Kidney (tissue), 14 donors: ENCODE results near the gene ISCU. TPM values are rescaled to one million over a fixed set of nuclear protein-coding genes. Genes with fewer than 3 reads are reported as not detected.

Experiments
- DNase-seq, 5 donors: peaks; one replicate each; pipeline ENCODE4 v3.0.0-alpha.2; 2013 to 2020
- FAIRE-seq: peaks from 2 replicates; lab custom pipeline; 2012; peaks lifted over from hg19 to GRCh38; lab: Jason Lieb, UNC
- H3K27ac ChIP-seq, 2 donors: one replicate each; pipeline ENCODE4 v1.7.0; 2013; ENCODE audit warnings: low read depth in 2 of 2, low read length in 2 of 2, inconsistent platforms in 1 of 2
- H3K27me3 ChIP-seq: one replicate; pipeline ENCODE4 v1.7.1; 2013; ENCODE audit warnings: low read length, inconsistent platforms; ENCODE audit not compliant: control insufficient read depth, insufficient read depth
- H3K36me3 ChIP-seq, 3 donors: one replicate each; pipeline versions ENCODE4 v1.7.0 to v1.7.1; 2013; ENCODE audit warnings: low read length in 3 of 3, control low read depth in 1 of 3, inconsistent platforms in 1 of 3; ENCODE audit not compliant: insufficient read depth in 3 of 3, control insufficient read depth in 2 of 3
- H3K4me1 ChIP-seq, 3 donors: one replicate each; pipeline versions ENCODE4 v1.7.0 to v1.7.1; 2013; ENCODE audit warnings: low read length in 3 of 3, inconsistent platforms in 1 of 3, low read depth in 1 of 3; ENCODE audit not compliant: control insufficient read depth in 2 of 3, insufficient read depth in 2 of 3
- H3K4me3 ChIP-seq, 3 donors: one replicate each; pipeline versions ENCODE4 v1.7.0 to v1.8.1; 2013; ENCODE audit warnings: low read length in 3 of 3, control low read depth in 1 of 3, inconsistent platforms in 1 of 3
- H3K9ac ChIP-seq, 3 donors: one replicate each; pipeline versions ENCODE4 v1.7.0 to v1.7.1; 2013; ENCODE audit warnings: low read length in 3 of 3, control low read depth in 1 of 3, inconsistent platforms in 1 of 3
- H3K9me3 ChIP-seq, 3 donors: one replicate each; pipeline versions ENCODE4 v1.7.0 to v1.7.1; 2013; ENCODE audit warnings: low read length in 3 of 3, control low read depth in 1 of 3, inconsistent platforms in 1 of 3; ENCODE audit not compliant: control insufficient read depth in 2 of 3, insufficient read depth in 1 of 3
- intact Hi-C: fragments of 100-400 bp; cut with DNase I; formaldehyde crosslinking; loops from one replicate; pipeline ENCODE4 v1.11.1; 2022
- polyA plus RNA-seq: library from polyadenylated mRNA; stranded (reverse); fragments of 350-450 nt; fragmentation: Illumina TruSeq; extraction: RNeasy Lipid Tissue Mini Kit (QIAGEN cat#74804); gene quantifications from one replicate; pipeline ENCODE4 v1.2.3, GENCODE V29; 2014; ENCODE audit warnings: low read depth, low replicate concordance; ENCODE audit not compliant: insufficient read depth
- total RNA-seq: library from RNA; stranded (reverse); fragmentation: NEBNext Ultra II Directional; extraction: Animal tissue kit (Norgen Biotek cat#: 25700); gene quantifications from one replicate; pipeline ENCODE4 v1.2.1, GENCODE V29; 2021
- TF ChIP-seq, protein P1 (sequence below): IDR thresholded peaks from 3 replicates; pipeline ENCODE4 v1.5.1; 2012; ENCODE audit warnings: mild to moderate bottlenecking, moderate library complexity, borderline replicate concordance; ENCODE audit not compliant: insufficient read depth; ENCODE audit errors: extremely low read depth
- donor health status: control.
- donor health status: control.
- donor health status: control.
- donor health status: control.
- donor health status: control.
- donor health status: DM: yes; HTN: yes; CAD: no.
- donor health status: Normal renal cell carcinoma (clear cell type).

Gene ISCU
- total and polyA plus RNA-seq, 2 donors from 2014 or later, result 183 to 511 TPM

DNA sequence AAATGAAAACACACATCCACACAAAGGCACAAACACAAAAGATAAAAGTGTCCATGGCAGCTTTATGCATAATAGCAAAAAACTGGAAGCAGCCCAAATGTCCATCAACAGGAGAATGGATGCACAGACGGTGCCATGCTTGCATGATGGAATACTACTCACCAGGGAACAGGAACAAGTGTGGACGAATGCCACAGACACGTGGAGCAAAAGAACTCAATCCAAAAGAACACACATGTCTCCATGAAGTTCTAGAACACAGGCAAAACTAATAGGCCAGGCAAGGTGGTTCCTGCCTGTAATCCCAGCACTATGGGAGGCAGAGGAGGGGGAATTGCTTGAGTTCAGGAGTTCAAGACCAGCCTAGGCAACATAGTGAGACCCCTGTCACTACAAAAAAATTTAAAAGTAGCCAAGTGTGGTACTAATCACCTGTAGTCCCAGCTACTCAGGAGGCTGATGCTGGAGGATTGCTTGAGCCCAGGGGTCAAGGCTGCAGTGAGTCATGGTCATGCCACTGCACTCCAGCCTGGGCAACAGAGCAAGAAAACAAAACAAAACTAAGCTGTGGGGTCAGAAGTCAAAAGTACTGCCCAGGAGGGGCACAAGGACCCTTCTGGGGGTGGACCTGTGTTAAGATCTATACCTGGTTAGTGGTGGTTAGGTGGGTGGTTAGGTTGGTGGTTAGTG, 42.7 kb downstream of the ISCU start:
- H3K4me3 ChIP-seq, result no peak overlapping the region
- no peak overlapping the region for H3K27ac ChIP-seq
- no peaks in the 10 kb centered on the region for H3K4me1 ChIP-seq
- TF ChIP-seq, protein P1, sequence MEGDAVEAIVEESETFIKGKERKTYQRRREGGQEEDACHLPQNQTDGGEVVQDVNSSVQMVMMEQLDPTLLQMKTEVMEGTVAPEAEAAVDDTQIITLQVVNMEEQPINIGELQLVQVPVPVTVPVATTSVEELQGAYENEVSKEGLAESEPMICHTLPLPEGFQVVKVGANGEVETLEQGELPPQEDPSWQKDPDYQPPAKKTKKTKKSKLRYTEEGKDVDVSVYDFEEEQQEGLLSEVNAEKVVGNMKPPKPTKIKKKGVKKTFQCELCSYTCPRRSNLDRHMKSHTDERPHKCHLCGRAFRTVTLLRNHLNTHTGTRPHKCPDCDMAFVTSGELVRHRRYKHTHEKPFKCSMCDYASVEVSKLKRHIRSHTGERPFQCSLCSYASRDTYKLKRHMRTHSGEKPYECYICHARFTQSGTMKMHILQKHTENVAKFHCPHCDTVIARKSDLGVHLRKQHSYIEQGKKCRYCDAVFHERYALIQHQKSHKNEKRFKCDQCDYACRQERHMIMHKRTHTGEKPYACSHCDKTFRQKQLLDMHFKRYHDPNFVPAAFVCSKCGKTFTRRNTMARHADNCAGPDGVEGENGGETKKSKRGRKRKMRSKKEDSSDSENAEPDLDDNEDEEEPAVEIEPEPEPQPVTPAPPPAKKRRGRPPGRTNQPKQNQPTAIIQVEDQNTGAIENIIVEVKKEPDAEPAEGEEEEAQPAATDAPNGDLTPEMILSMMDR, result no peak
- H3K9ac ChIP-seq, result no peak overlapping the region
- intact Hi-C loops, result no loop called here
- H3K9me3 ChIP-seq, result no peaks in the 10 kb centered on the region
- no peaks in the 10 kb centered on the region for H3K36me3 ChIP-seq
- FAIRE-seq (no peak), DNase-seq (no peak)
- no peaks in the 10 kb centered on the region for H3K27me3 ChIP-seq

DNA sequence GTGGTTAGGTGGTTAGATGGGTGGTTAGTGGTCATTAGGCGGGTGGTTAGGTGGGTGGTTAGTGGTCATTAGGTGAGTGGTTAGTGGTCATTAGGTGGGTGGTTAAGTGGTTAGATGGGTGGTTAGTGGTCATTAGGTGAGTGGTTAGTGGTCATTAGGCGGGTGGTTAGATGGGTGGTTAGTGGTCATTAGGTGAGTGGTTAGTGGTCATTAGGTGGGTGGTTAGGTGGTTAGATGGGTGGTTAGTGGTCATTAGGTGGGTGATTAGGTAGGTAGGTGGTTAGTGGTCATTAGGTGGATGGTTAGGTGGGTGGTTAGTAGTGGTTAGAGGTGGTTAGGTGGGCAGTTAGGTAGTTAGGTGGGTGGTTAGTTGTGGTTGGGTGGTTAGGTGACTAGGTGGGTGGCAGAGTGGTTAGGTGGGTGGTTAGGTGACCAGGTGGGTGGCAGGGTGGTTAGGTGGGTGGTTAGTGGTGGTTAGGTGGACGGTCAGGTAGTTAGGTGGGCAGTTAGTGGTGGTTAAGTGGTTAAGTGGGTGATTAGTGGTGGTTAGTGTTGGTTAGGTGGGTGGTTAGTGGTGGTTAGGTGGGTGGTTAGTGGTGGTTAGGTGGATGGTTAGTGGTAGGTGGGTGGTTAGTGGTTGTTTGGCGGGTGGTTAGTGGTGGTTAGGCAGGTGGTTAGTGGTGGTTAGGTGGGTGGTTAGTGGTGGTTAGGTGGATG, 43.5 kb downstream of the ISCU start:
- FAIRE-seq, result no peak
- no peaks in the 10 kb centered on the region for H3K36me3 ChIP-seq

DNA sequence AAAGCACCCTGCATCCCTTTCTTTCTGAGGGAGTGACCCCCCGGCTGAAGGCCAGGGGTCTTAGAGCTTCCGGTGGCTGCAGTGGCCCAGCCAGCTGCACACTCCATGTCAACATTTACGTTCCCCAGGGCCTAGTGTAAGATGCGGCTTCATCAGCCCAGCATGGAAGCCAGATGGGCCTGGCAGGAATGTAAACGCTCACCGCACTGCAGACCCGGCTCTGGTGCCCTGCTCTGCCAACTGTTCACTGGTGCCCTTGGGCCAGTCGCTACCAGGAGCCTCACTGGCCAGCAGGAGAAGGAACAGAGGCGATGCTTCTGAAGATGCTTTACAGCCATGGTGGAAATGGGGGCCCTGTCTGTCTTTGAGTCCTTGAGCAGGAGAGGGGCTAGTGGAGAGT, 44.1 kb downstream of the ISCU start:
- DNase-seq, result peak in 1 of 5 donors; percentile 47
- no peaks in the 10 kb centered on the region for H3K36me3 ChIP-seq
- no peaks in the 10 kb centered on the region for H3K9me3 ChIP-seq
- H3K4me3 ChIP-seq, result no peak overlapping the region
- TF ChIP-seq, protein P1, result no peak
- no peak overlapping the region for H3K9ac ChIP-seq
- H3K27me3 ChIP-seq, result no peaks in the 10 kb centered on the region
- H3K27ac ChIP-seq, result no peak overlapping the region
- no peaks in the 10 kb centered on the region for H3K4me1 ChIP-seq
- intact Hi-C loops, result no loop called here
- FAIRE-seq, result no peak

More for the DNA sequence above, 43.5 kb downstream of the ISCU start:
- TF ChIP-seq, protein P1, result no peak
- no peaks in the 10 kb centered on the region for H3K4me1 ChIP-seq
- intact Hi-C loops, result no loop called here
- no peak overlapping the region for H3K4me3 ChIP-seq
- no peak overlapping the region for H3K9ac ChIP-seq
- no peaks in the 10 kb centered on the region for H3K9me3 ChIP-seq
- no peak overlapping the region for H3K27ac ChIP-seq
- no peaks in the 10 kb centered on the region for H3K27me3 ChIP-seq
- DNase-seq, result no peak
